BE2C (cell line): ENCODE data around the gene OLFM3.

Source experiments
- DNase-seq: peaks from one replicate; pipeline ENCODE4 v3.0.0-alpha.2; 2020
- H3K27me3 ChIP-seq: fragments of 250-450 bp; sonication (Bioruptor Pico); 2 replicates; pipeline ENCODE4 v1.5.1; 2020; ENCODE audit warnings: mild to moderate bottlenecking
- H3K36me3 ChIP-seq: fragments of 250-450 bp; sonication (Bioruptor Pico); 2 replicates; pipeline ENCODE4 v1.5.1; 2020; ENCODE audit warnings: mild to moderate bottlenecking
- H3K4me1 ChIP-seq: fragments of 250-450 bp; sonication (Bioruptor Pico); 2 replicates; pipeline ENCODE4 v1.5.1; 2020
- H3K4me3 ChIP-seq: 2 replicates; pipeline ENCODE4 v1.5.1; 2011; ENCODE audit warnings: low read depth, low read length
- H3K9me3 ChIP-seq: fragments of 250-450 bp; sonication (Bioruptor Pico); 2 replicates; pipeline ENCODE4 v1.5.1; 2020
- TF ChIP-seq, protein P1 (sequence below): IDR thresholded peaks from 2 replicates; pipeline ENCODE4 v1.5.1; 2012; ENCODE audit warnings: mild to moderate bottlenecking, low read depth, low read length

The OLFM3 gene

DNA sequence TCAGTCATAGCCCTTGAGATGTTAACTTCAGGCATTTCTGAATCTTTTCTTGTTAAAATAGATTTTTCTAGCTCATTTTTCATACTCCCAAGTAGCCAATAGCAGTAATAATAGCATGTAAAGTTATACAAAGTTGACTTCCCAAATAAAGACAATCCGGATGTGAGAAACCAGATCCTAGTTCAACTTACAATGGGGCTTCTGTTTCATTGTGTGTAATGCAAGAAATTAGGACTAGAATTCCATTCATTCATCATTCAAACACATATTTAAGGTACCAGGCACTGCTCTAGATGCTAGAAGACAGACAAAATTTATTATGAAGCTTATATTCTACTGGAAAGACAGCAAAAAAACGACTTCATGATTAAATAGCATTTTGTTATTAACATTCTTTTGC lies 240.3 kb downstream of the OLFM3 start:
- Histone ChIP-seq H3K27me3 (no peaks in the 10 kb centered on the region), H3K9me3 (no peaks in the 10 kb centered on the region), H3K4me3 (no peak overlapping the region), H3K36me3 (no peaks in the 10 kb centered on the region), H3K4me1 (no peaks in the 10 kb centered on the region)
- TF ChIP-seq, protein P1, sequence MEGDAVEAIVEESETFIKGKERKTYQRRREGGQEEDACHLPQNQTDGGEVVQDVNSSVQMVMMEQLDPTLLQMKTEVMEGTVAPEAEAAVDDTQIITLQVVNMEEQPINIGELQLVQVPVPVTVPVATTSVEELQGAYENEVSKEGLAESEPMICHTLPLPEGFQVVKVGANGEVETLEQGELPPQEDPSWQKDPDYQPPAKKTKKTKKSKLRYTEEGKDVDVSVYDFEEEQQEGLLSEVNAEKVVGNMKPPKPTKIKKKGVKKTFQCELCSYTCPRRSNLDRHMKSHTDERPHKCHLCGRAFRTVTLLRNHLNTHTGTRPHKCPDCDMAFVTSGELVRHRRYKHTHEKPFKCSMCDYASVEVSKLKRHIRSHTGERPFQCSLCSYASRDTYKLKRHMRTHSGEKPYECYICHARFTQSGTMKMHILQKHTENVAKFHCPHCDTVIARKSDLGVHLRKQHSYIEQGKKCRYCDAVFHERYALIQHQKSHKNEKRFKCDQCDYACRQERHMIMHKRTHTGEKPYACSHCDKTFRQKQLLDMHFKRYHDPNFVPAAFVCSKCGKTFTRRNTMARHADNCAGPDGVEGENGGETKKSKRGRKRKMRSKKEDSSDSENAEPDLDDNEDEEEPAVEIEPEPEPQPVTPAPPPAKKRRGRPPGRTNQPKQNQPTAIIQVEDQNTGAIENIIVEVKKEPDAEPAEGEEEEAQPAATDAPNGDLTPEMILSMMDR: no peak
- no peak for DNase-seq
